Activated CD4-positive, alpha-beta T cell treated with anti-CD3 and anti-CD28 coated beads, Interleukin-2, amount 10 ng/mL, durations not matched to agents 24 days and 14 days (primary cell): ENCODE measurements around the gene KCNB1. TPM values are rescaled to one million over a fixed set of nuclear protein-coding genes. Genes with fewer than 3 reads are reported as not detected.
"Not testable (repeated sequence)": the region's sequence is repeated elsewhere in the genome, so short reads cannot be mapped to it uniquely, and the experiment has no call there.

Experiments
- DNase-seq: peaks from one replicate; pipeline ENCODE4 v3.0.0; 2022
- H3K27ac Mint-ChIP-seq: one replicate; pipeline ENCODE4 v1.8.0; 2022; ENCODE audit warnings: mild to moderate bottlenecking, mixed read lengths
- H3K27me3 Mint-ChIP-seq: one replicate; pipeline ENCODE4 v1.8.0; 2022; ENCODE audit warnings: mixed read lengths
- H3K36me3 Mint-ChIP-seq: one replicate; pipeline ENCODE4 v1.8.0; 2022; ENCODE audit warnings: low read depth, mild to moderate bottlenecking, mixed read lengths
- H3K4me1 Mint-ChIP-seq: one replicate; pipeline ENCODE4 v1.8.0; 2021; ENCODE audit warnings: mixed read lengths
- H3K4me3 Mint-ChIP-seq: one replicate; pipeline ENCODE4 v1.8.0; 2022; ENCODE audit warnings: mild to moderate bottlenecking, moderate library complexity, mixed read lengths
- H3K9me3 Mint-ChIP-seq: one replicate; pipeline ENCODE4 v1.8.0; 2021; ENCODE audit warnings: mixed read lengths
- intact Hi-C: fragments of 100-400 bp; cut with micrococcal nuclease; formaldehyde crosslinking; loops from one replicate; pipeline ENCODE4 v1.15.1; 2023
- total RNA-seq: library from RNA; stranded (reverse); gene quantifications from 2 replicates; pipeline ENCODE4 v1.2.3, GENCODE V29; 2022

KCNB1 gene
- total RNA-seq, 1 donor from 2014 or later = 0.07 TPM

DNA sequence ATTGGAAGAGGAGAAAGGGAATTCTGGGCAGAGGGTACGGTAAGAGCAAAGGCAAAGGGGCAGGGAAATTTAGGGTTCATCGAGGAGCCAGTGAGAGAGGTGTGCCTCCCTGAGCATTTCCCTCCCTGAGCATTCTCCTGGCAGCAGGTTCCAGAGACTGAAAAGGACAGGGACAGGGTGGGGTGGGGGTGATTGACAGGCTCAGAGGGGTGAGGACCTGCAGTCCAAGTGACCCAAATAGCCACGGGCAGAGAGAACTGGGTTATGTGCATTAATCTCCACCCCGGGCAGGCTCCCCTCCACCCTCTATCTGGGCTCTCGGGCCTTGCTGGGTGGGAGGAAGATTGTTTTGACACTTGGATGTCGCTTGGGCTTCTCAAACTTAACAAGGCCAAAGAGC, 69.5 kb downstream of the KCNB1 start:
- H3K4me3 Mint-ChIP-seq = no peak overlapping the region
- H3K27ac Mint-ChIP-seq = no peak overlapping the region
- no peaks in the 10 kb centered on the region for H3K36me3 Mint-ChIP-seq
- no peaks in the 10 kb centered on the region for H3K4me1 Mint-ChIP-seq
- peaks cover 44% of the 10 kb centered on the region for H3K27me3 Mint-ChIP-seq
- intact Hi-C loops = no loop called here
- no peak for DNase-seq
- H3K9me3 Mint-ChIP-seq = no peaks in the 10 kb centered on the region

DNA sequence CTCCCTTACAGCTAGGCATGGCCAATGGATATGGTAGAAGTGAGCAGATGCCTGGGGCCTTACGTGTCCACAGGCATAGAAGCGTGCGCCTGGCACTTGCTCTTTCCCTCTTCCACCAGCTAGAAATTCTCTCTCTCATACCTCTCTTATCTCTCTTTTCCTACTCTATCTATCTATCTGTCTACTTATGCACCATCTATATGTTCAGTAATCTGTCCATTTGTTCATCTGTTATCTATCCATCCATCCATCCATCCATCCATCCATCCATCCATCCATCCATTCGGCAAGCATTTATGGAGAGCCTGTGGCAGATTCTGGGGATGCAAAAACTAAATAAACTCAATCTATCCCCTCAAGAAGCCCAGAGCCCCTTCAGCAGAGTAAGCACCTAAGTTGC, 70.2 kb downstream of the KCNB1 start:
- H3K36me3 Mint-ChIP-seq = no peaks in the 10 kb centered on the region

DNA sequence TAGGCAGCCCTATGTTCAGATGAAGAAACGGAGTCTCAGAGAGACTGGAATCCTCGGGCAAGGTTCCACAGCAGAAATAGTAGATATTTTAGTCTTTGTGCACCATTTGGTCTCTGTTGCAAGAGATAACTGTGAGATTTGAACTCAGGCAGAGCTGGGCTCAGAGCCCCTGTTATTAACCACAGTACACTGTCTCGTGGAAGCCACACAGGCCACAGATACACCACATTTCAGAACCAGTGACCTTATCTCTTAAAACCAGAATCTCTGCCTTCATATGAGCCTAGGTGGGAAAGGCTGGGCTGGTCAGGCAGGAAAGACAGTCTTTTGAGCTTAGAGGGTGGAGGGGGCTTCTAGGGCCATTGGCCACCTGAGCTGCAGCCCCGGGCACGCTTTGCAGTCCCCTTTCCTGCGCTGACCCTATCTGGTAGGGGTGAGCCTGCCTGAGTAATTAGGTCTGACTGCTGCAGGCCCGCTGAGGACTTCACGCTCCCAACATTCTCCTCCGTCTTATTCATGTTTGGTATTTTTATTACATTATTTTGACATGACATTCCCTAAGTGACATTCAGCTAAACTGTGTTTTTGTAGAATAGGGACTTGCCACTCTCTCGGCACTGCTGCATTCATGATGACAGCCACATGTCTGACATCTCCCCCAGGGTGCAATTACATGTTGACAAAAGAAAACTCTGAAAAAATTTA, 71.1 kb downstream of the KCNB1 start:
- no peak overlapping the region for H3K27ac Mint-ChIP-seq
- H3K36me3 Mint-ChIP-seq = no peaks in the 10 kb centered on the region
- H3K4me1 Mint-ChIP-seq = no peaks in the 10 kb centered on the region
- DNase-seq = no peak
- no peaks in the 10 kb centered on the region for H3K9me3 Mint-ChIP-seq
- intact Hi-C loops = no loop called here
- peaks cover 39% of the 10 kb centered on the region for H3K27me3 Mint-ChIP-seq
- no peak overlapping the region for H3K4me3 Mint-ChIP-seq

More for the DNA sequence above, 70.2 kb downstream of the KCNB1 start:
- H3K27me3 Mint-ChIP-seq = peaks cover 41% of the 10 kb centered on the region
- no peak for DNase-seq
- H3K9me3 Mint-ChIP-seq = no peaks in the 10 kb centered on the region
- H3K27ac Mint-ChIP-seq = no peak overlapping the region
- intact Hi-C loops = no loop called here
- no peaks in the 10 kb centered on the region for H3K4me1 Mint-ChIP-seq
- no peak overlapping the region for H3K4me3 Mint-ChIP-seq

DNA sequence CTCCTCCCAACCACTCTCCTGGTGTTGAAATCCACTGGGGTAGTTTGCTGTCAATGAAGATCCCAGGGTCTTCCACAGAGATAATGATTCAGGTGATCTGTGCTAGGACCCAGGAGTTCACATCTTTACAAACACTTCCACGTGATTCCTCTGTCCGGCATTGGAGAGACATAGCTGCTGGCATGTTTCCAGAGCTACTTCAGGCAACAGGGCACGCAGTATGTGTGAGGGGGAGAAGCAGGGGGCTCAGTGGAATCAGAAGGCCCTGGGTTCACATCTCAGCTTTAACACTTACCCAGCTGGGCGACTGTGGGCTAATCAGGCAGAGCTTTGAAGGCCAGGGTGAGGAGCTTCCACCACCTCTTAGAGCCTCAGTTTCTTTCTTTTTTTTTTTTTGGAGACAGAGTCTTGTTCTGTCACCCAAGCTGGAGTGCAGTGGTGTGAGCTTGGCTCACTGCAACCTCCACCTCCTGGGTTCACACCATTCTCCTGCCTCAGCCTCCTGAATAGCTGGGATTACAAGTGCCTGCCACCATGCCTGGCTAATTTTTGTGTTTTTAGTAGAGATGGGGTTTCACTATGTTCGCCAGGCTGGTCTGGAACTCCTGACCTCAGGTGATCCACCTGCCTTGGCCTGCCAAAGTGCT, 72.4 kb downstream of the KCNB1 start:
- H3K36me3 Mint-ChIP-seq, intact Hi-C loops, H3K27ac Mint-ChIP-seq, DNase-seq, H3K4me1 Mint-ChIP-seq, H3K4me3 Mint-ChIP-seq, H3K9me3 Mint-ChIP-seq: not testable (repeated sequence)
- H3K27me3 Mint-ChIP-seq = peaks cover 30% of the 10 kb centered on the region

DNA sequence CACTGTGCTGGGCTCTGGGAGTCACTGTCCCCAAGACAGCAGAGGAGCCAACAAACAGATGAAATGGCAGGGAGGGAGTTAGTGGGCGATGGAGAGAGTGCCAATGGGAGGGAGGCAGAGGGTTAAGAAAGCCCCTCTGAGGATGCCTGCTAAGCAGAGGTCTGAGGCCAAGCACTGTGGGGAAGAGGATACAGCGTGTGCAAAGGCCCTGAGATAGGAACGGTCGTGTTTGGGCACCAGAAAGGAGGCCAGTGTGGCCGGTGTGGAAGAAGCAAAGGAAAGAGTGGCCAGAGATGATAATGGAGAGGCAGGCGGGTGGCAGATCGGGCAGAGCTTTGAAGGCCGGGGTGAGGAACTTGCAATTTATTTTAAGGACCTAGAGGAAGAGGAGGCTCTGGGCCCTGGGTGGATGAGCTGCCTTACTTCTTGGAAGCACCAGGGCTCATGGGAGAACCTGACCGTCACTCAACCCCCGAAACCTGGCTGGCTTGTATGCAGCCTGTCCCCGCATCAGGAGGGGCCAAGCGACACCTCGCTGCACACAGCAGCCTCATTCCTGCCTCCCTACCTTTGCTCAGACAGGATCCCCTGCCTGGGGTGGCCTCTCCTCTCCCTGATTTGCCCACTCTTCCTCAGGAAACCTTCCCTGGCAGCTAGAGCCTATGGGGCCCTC, 73.0 kb downstream of the KCNB1 start:
- H3K9me3 Mint-ChIP-seq = no peaks in the 10 kb centered on the region
- intact Hi-C loops = no loop called here
- H3K27me3 Mint-ChIP-seq = peaks cover 27% of the 10 kb centered on the region
- DNase-seq = no peak
- no peak overlapping the region for H3K27ac Mint-ChIP-seq
- no peaks in the 10 kb centered on the region for H3K4me1 Mint-ChIP-seq
- no peaks in the 10 kb centered on the region for H3K36me3 Mint-ChIP-seq
- H3K4me3 Mint-ChIP-seq = no peak overlapping the region

DNA sequence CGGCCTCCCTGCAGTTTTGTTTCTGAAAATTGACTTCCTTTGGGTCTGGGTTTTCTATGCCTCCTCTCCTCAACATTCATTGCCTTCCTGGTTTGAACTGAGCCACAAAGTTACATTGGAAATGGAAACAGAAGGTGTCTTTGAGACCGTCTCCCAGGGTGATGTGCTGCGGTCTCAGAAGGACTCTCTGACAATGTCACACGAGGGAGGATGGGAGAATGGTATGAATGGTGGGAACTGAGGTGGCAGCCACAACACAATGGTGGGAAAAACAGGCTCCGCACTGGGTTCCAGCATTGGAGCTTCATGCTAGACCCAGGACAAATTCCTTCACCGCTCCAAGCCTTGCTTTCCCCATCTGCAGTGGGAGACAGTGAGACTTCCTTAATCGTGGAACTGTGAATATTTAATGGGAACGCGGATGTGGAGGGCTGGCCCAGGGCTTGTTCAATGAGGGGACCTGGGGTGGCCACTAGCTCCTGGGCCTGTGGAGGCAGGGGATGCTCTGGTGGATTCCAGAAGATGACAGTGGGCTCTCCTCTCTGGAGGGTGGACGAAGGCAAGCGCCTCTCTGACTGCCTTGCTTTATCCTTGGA, 73.9 kb downstream of the KCNB1 start:
- Mint-ChIP-seq H3K4me3 (no peak overlapping the region), H3K36me3 (no peaks in the 10 kb centered on the region), H3K27me3 (peaks cover 21% of the 10 kb centered on the region), H3K9me3 (no peaks in the 10 kb centered on the region), H3K27ac (no peak overlapping the region), H3K4me1 (no peaks in the 10 kb centered on the region)
- DNase-seq = no peak
- intact Hi-C loops = no loop called here

DNA sequence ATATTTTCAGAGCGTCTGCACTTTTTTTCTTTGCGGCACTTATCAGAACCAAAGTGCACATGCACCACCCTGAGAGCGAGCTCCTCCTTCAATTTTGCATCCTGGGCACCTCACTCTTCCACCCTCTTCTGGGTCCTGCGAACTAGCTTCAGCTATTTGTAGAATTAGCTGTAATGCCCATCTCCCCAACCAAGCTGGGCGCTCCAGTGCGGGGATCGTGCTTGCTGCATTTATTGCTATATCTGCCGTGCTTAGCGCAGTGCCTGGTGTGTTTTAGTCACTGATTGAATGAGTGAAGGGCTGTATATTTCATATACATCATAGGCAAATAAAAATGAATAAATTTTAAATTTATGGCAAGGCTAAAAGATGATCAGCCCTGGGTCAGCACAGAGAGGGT, 75.8 kb downstream of the KCNB1 start:
- intact Hi-C loops = no loop called here
- H3K36me3 Mint-ChIP-seq = no peaks in the 10 kb centered on the region
- no peaks in the 10 kb centered on the region for H3K9me3 Mint-ChIP-seq
- no peak overlapping the region for H3K27ac Mint-ChIP-seq
- H3K27me3 Mint-ChIP-seq = peaks cover 14% of the 10 kb centered on the region
- no peak overlapping the region for H3K4me3 Mint-ChIP-seq
- DNase-seq = no peak
- no peaks in the 10 kb centered on the region for H3K4me1 Mint-ChIP-seq

DNA sequence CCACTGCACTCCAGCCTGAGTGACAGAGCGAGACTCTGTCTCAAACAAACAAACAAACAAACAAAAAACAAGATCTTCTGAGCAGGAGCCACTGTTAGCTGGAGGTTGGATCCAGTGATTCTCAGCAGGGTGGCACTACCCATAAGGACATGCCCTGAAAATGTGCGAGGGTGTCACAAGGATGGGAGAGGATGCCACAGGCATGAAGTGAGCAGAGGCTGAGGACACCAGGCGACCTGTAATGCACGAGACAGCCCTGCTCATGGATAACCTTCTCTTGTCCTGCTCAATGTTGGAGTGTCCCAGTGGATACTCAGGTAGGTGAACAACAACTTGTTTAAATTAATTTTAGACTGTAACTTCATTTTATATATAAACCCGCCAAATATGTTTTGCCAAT, 76.8 kb downstream of the KCNB1 start:
- no peak for DNase-seq
- no peaks in the 10 kb centered on the region for H3K4me1 Mint-ChIP-seq
- H3K4me3 Mint-ChIP-seq = no peak overlapping the region
- H3K9me3 Mint-ChIP-seq = no peaks in the 10 kb centered on the region
- H3K27ac Mint-ChIP-seq = no peak overlapping the region
- H3K27me3 Mint-ChIP-seq = peaks cover 13% of the 10 kb centered on the region
- intact Hi-C loops = no loop called here
- no peaks in the 10 kb centered on the region for H3K36me3 Mint-ChIP-seq

DNA sequence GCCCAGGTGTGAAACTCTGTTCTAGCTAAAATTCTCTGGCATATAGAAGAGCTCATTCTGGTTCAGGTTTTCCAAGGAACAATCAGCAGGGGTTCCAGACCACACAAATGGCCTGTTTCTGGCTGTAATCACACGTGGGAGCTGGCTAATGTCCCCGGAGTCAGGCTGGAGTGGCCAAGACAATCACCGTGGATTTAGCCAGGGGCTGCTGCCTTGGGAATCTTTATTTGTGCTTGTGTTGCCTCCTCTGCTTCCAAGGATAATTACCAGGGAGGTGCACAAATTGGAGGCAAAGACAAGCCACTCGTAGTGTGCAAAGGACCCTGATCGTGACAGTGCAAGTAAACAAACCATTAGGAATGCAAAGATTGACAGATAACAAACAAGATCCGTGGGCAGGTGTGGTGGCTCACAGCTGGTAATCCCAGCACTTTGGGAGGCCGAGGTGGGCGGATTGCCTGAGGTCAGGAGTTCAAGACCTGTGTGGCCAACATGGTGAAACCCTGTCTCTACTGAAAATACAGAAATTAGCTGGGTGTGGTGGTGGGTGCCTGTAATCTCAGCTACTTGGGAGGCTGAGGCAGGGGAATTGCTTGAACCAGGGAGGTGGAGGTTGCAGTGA, 77.3 kb downstream of the KCNB1 start:
- Mint-ChIP-seq H3K9me3 (no peaks in the 10 kb centered on the region), H3K4me3 (no peak overlapping the region), H3K27ac (no peak overlapping the region), H3K4me1 (no peaks in the 10 kb centered on the region), H3K36me3 (no peaks in the 10 kb centered on the region), H3K27me3 (peaks cover 13% of the 10 kb centered on the region)
- intact Hi-C loops = no loop called here
- DNase-seq = no peak

DNA sequence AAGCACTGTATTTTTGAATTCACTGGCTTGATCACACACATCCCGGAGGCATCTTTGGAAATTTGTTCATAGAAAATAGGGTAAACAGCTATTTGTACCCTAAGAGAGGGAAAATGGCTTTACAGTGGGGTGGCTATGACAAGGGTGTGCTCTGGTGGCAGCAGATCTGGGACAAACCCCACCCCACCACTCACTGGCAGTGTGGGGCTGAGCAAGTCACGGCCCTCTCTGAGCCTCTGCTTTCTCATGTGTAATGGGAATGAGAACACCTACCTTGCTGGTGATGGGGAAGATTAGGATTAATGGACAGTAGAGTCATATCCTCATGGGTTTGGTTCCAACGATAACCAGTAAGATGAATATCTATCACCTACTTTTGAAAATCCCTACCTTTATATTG, 78.0 kb downstream of the KCNB1 start:
- no peaks in the 10 kb centered on the region for H3K4me1 Mint-ChIP-seq
- H3K27me3 Mint-ChIP-seq = peaks cover 11% of the 10 kb centered on the region
- intact Hi-C loops = no loop called here
- no peak for DNase-seq
- H3K27ac Mint-ChIP-seq = no peak overlapping the region
- H3K9me3 Mint-ChIP-seq = no peaks in the 10 kb centered on the region
- no peaks in the 10 kb centered on the region for H3K36me3 Mint-ChIP-seq
- H3K4me3 Mint-ChIP-seq = no peak overlapping the region

DNA sequence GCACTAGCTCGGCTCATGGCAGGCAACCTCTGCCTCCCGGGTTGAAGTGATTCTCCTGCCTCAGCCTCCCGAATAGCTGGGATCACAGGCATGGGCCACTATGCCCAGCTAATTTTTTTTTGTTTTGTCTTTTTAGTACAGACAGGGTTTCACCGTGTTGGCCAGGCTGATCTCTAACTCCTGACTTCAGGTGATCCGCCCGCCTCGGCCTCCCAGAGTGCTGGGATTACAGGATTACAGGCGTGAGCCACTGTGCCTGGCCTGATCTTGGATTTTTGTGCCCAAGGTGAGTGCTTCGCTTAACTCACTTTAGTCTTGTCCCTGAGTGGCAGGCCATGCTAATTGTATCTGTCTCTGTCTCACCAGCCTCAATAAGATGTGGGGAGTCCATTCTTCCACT, 78.6 kb downstream of the KCNB1 start:
- Mint-ChIP-seq H3K4me1 (no peaks in the 10 kb centered on the region), H3K36me3 (no peaks in the 10 kb centered on the region), H3K27ac (no peak overlapping the region), H3K4me3 (no peak overlapping the region), H3K9me3 (no peaks in the 10 kb centered on the region), H3K27me3 (peaks cover 7% of the 10 kb centered on the region)
- intact Hi-C loops = no loop called here
- no peak for DNase-seq

DNA sequence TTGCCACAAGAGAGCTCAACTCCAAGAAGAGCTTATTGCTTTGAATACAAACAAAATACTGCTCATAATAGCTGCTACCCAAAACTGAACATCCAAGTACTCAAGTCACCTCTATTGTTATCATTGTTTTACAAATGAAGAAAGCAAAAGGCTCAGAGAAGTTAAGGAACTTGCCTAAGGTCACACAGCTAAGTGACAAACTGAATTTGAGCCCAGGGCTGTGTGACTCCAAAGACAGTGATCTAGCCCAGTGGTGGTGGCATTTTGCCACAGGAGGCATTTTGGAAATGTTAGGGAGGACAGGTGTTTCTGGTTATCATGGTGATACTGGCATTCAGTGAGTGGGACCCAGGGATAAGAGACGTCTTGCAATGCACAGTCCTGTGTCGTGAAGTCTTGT, 79.5 kb downstream of the KCNB1 start:
- Mint-ChIP-seq H3K4me3 (no peak overlapping the region), H3K36me3 (no peaks in the 10 kb centered on the region), H3K27ac (no peak overlapping the region), H3K4me1 (no peaks in the 10 kb centered on the region), H3K9me3 (no peaks in the 10 kb centered on the region), H3K27me3 (peaks cover 7% of the 10 kb centered on the region)
- intact Hi-C loops = no loop called here
- no peak for DNase-seq

DNA sequence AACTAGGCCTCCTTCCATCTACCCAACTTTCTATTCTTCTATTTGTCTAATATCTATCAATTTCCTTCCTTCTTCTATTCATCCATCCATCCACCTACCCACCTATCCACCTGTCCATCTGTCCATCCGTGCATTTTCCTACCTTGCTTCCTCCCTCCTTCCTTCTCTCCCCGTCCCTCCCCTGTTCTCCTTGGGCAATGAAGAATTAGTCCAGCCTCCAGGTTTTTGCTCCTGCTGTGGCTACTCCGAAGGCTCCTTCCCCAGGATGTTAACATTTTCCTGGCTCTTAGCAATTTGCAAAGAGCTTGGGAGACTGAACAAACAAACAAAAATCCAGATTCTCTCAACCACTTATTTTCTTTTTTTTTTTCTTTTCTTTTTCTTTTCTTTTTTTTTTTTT, 81.6 kb downstream of the KCNB1 start:
- intact Hi-C loops = no loop called here
- Mint-ChIP-seq H3K9me3 (no peaks in the 10 kb centered on the region), H3K4me1 (no peaks in the 10 kb centered on the region), H3K27ac (no peak overlapping the region), H3K36me3 (no peaks in the 10 kb centered on the region), H3K27me3 (peaks cover 7% of the 10 kb centered on the region), H3K4me3 (no peak overlapping the region)
- no peak for DNase-seq

DNA sequence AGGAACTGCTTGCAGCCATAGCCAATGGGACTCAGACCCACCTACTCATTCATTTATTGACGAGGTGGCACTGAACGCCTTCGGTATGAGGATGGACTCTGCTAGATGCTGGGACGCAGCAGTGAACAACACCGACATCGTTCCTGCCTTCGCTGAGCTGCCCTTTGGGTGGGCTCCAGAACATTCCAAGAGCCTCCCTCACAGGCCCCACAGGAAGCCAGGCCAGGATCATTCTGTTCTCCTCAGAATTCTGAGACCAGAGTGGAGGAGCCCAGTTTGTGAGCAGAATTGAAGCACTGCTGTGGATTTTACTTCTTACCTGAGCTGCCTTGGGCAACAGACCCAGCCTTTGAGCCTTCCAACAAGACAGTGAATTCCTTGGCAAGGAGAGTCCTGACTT, 82.1 kb downstream of the KCNB1 start:
- DNase-seq = no peak
- no peak overlapping the region for H3K27ac Mint-ChIP-seq
- H3K36me3 Mint-ChIP-seq = no peaks in the 10 kb centered on the region
- no peaks in the 10 kb centered on the region for H3K4me1 Mint-ChIP-seq
- H3K27me3 Mint-ChIP-seq = peaks cover 7% of the 10 kb centered on the region
- no peaks in the 10 kb centered on the region for H3K9me3 Mint-ChIP-seq
- H3K4me3 Mint-ChIP-seq = no peak overlapping the region
- intact Hi-C loops = no loop called here
